ENCODE data around the gene KCNH1. TPM values are rescaled to one million over a fixed set of nuclear protein-coding genes. Genes with fewer than 3 reads are reported as not detected.

Gene KCNH1
- total RNA-seq, 1 donor from 2014 or later = 15.5 TPM

DNA sequence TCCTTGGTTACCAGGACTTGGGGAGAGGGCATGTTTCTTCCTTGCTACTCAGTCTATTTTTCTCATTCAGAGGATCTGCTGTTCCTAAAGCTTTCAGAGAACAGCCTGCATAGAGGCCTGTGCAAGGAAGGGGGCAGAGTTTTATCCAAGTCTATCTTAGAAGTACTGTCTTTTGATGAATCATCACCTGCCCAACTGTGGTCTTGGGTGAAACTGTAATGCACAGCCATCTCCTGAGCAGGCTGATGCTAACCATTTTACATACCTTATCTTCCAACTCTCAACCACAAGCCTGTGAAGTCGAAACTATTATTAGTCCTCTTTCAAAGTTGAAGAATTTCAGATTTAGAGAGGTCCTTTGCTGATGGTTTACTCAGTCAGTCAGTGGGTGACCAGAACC is 437.2 kb downstream of the KCNH1 start:
- Histone ChIP-seq H4K20me1 (ENCODE audit: insufficient read depth, low read length) (no peaks in the 10 kb centered on the region), H3K27ac (ENCODE audit: low read depth, low read length) (no peak overlapping the region), H3K4me1 (ENCODE audit: insufficient read depth, low read length) (no peaks in the 10 kb centered on the region), H3K4me3 (ENCODE audit: insufficient read depth, low read depth, low read length) (no peak overlapping the region), H2AFZ (ENCODE audit: low read depth, low read length) (no peak overlapping the region), H3K27me3 (ENCODE audit: insufficient read depth, low read length) (no peaks in the 10 kb centered on the region), H3K36me3 (ENCODE audit: insufficient read depth, low read length) (no peaks in the 10 kb centered on the region), H3K9ac (ENCODE audit: low read length) (no peak overlapping the region), H3K9me3 (ENCODE audit: insufficient read depth, low read depth, low read length) (no peaks in the 10 kb centered on the region), H3K79me2 (ENCODE audit: insufficient read depth, low read length) (no peaks in the 10 kb centered on the region), H3K4me2 (ENCODE audit: low read length) (no peak overlapping the region)
- TF ChIP-seq EZH2 (IDR thresholded peaks at IDR 0.05; ENCODE audit: insufficient read depth, low read length) = no peak
- TF ChIP-seq, protein P1, sequence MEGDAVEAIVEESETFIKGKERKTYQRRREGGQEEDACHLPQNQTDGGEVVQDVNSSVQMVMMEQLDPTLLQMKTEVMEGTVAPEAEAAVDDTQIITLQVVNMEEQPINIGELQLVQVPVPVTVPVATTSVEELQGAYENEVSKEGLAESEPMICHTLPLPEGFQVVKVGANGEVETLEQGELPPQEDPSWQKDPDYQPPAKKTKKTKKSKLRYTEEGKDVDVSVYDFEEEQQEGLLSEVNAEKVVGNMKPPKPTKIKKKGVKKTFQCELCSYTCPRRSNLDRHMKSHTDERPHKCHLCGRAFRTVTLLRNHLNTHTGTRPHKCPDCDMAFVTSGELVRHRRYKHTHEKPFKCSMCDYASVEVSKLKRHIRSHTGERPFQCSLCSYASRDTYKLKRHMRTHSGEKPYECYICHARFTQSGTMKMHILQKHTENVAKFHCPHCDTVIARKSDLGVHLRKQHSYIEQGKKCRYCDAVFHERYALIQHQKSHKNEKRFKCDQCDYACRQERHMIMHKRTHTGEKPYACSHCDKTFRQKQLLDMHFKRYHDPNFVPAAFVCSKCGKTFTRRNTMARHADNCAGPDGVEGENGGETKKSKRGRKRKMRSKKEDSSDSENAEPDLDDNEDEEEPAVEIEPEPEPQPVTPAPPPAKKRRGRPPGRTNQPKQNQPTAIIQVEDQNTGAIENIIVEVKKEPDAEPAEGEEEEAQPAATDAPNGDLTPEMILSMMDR (IDR thresholded peaks at IDR 0.05; ENCODE audit: insufficient read depth, low read depth, low read length) = peak; percentile 5
- FAIRE-seq (no peak), DNase-seq (ENCODE audit: low read depth) (peak; percentile 68)
- Mint-ChIP-seq H3K4me3 (ENCODE audit: unreplicated experiment) (no peak overlapping the region), H3K9me3 (ENCODE audit: unreplicated experiment) (peaks cover 2% of the 10 kb centered on the region), H3K4me1 (ENCODE audit: low read depth, unreplicated experiment) (peaks cover 24% of the 10 kb centered on the region), H3K36me3 (ENCODE audit: low read depth, unreplicated experiment) (peaks cover 5% of the 10 kb centered on the region), H3K27me3 (ENCODE audit: low read depth, unreplicated experiment) (no peaks in the 10 kb centered on the region), H3K27ac (ENCODE audit: unreplicated experiment) (peak overlapping the region; percentile 48)

- Histone ChIP-seq H3K4me2 (ENCODE audit: low read length) (no peak overlapping the region), H3K79me2 (ENCODE audit: insufficient read depth, low read length) (no peaks in the 10 kb centered on the region), H3K4me3 (ENCODE audit: insufficient read depth, low read depth, low read length) (no peak overlapping the region), H3K4me1 (ENCODE audit: insufficient read depth, low read length) (peaks cover 2% of the 10 kb centered on the region), H2AFZ (ENCODE audit: low read depth, low read length) (no peak overlapping the region), H3K27me3 (ENCODE audit: insufficient read depth, low read length) (no peaks in the 10 kb centered on the region), H3K9ac (ENCODE audit: low read length) (no peak overlapping the region), H3K9me3 (ENCODE audit: insufficient read depth, low read depth, low read length) (no peaks in the 10 kb centered on the region), H3K36me3 (ENCODE audit: insufficient read depth, low read length) (no peaks in the 10 kb centered on the region), H3K27ac (ENCODE audit: low read depth, low read length) (no peak overlapping the region), H4K20me1 (ENCODE audit: insufficient read depth, low read length) (no peaks in the 10 kb centered on the region)
- H3K36me3 Mint-ChIP-seq (ENCODE audit: low read depth, unreplicated experiment) = peaks cover 10% of the 10 kb centered on the region
- H3K4me1 Mint-ChIP-seq (ENCODE audit: low read depth, unreplicated experiment) = peaks cover 27% of the 10 kb centered on the region
- peak; percentile 36 for DNase-seq (ENCODE audit: low read depth)
- H3K4me3 Mint-ChIP-seq (ENCODE audit: unreplicated experiment) = no peak overlapping the region
- FAIRE-seq = no peak
- peak overlapping the region; percentile 47 for H3K27ac Mint-ChIP-seq (ENCODE audit: unreplicated experiment)
- H3K27me3 Mint-ChIP-seq (ENCODE audit: low read depth, unreplicated experiment) = no peaks in the 10 kb centered on the region
- TF ChIP-seq, protein P1 (IDR thresholded peaks at IDR 0.05; ENCODE audit: insufficient read depth, low read depth, low read length) = no peak
- TF ChIP-seq EZH2 (IDR thresholded peaks at IDR 0.05; ENCODE audit: insufficient read depth, low read length) = no peak
- H3K9me3 Mint-ChIP-seq (ENCODE audit: unreplicated experiment) = peaks cover 2% of the 10 kb centered on the region
Observed at GRCh38 chr1:210695026-210695425, 438.9 kb downstream of the KCNH1 start.

- DNase-seq (ENCODE audit: low read depth) = no peak
Observed at GRCh38 chr1:210692796-210693195, 441.2 kb downstream of the KCNH1 start.

More at GRCh38 chr1:210692796-210693195, 441.2 kb downstream of the KCNH1 start:
- Mint-ChIP-seq H3K27ac (ENCODE audit: unreplicated experiment) (no peak overlapping the region), H3K9me3 (ENCODE audit: unreplicated experiment) (peaks cover 2% of the 10 kb centered on the region), H3K36me3 (ENCODE audit: low read depth, unreplicated experiment) (peaks cover 10% of the 10 kb centered on the region), H3K27me3 (ENCODE audit: low read depth, unreplicated experiment) (no peaks in the 10 kb centered on the region), H3K4me3 (ENCODE audit: unreplicated experiment) (no peak overlapping the region), H3K4me1 (ENCODE audit: low read depth, unreplicated experiment) (peaks cover 35% of the 10 kb centered on the region)
- Histone ChIP-seq H3K27me3 (ENCODE audit: insufficient read depth, low read length) (no peaks in the 10 kb centered on the region), H3K9ac (ENCODE audit: low read length) (no peak overlapping the region), H3K36me3 (ENCODE audit: insufficient read depth, low read length) (no peaks in the 10 kb centered on the region), H4K20me1 (ENCODE audit: insufficient read depth, low read length) (no peaks in the 10 kb centered on the region), H3K27ac (ENCODE audit: low read depth, low read length) (no peak overlapping the region), H3K4me3 (ENCODE audit: insufficient read depth, low read depth, low read length) (no peak overlapping the region), H3K9me3 (ENCODE audit: insufficient read depth, low read depth, low read length) (no peaks in the 10 kb centered on the region), H3K4me1 (ENCODE audit: insufficient read depth, low read length) (peaks cover 6% of the 10 kb centered on the region), H2AFZ (ENCODE audit: low read depth, low read length) (no peak overlapping the region), H3K4me2 (ENCODE audit: low read length) (no peak overlapping the region), H3K79me2 (ENCODE audit: insufficient read depth, low read length) (no peaks in the 10 kb centered on the region)
- no peak for FAIRE-seq
- TF ChIP-seq, protein P1 (IDR thresholded peaks at IDR 0.05; ENCODE audit: insufficient read depth, low read depth, low read length) = no peak
- no peak for TF ChIP-seq EZH2 (IDR thresholded peaks at IDR 0.05; ENCODE audit: insufficient read depth, low read length)

Measured in astrocyte (in vitro differentiated cells and primary cell).